A549 (cell line): Measurements from ENCODE around the gene PTPRN2.

Experiments used
- CHD4 ChIP-seq: fragments of 200-600 bp; sonication (generic); IDR thresholded peaks from 2 replicates; pipeline ENCODE4 v1.6.1; 2016; ENCODE audit warnings: antibody characterized with exemption, mild to moderate bottlenecking, borderline replicate concordance
- EP300 ChIP-seq, 2 experiments: fragments of >200 bp; sonication (Bioruptor Twin); formaldehyde crosslinking; IDR thresholded peaks; 2 replicates in 1 of 2; 3 replicates in 1 of 2; pipeline ENCODE4 v1.6.1; 2016 to 2017
- HES2 ChIP-seq: fragments of >200 bp; sonication (Bioruptor Twin); formaldehyde crosslinking; IDR thresholded peaks from 2 replicates; pipeline ENCODE4 v1.6.1; 2016
- HOXB13 ChIP-seq: fragments of 250-450 bp; sonication (Bioruptor Pico); IDR thresholded peaks from 2 replicates; pipeline ENCODE4 v1.5.0; 2020; ENCODE audit warnings: low read depth, mild to moderate bottlenecking, moderate library complexity
- NPAS2 ChIP-seq: fragments of 250-450 bp; sonication (Bioruptor Pico); IDR thresholded peaks from 2 replicates; pipeline ENCODE4 v1.8.0; 2022; ENCODE audit warnings: mild to moderate bottlenecking, moderate library complexity, borderline replicate concordance
- PHF8 ChIP-seq: fragments of 200-600 bp; sonication (generic); IDR thresholded peaks from 2 replicates; pipeline ENCODE4 v1.6.1; 2016; ENCODE audit warnings: low read depth, mild to moderate bottlenecking, antibody characterized with exemption, moderate library complexity, borderline replicate concordance
- POLR2A ChIP-seq: IDR thresholded peaks from 2 replicates; pipeline ENCODE4 v1.6.1; 2012; ENCODE audit warnings: mild to moderate bottlenecking, low read length
- RAD21 ChIP-seq, 2 experiments: fragments of >200 bp in 1 of 2; sonication (Bioruptor Twin) in 1 of 2; formaldehyde crosslinking in 1 of 2; IDR thresholded peaks in 1 of 2; conservative IDR thresholded peaks in 1 of 2; 2 replicates in 1 of 2; 3 replicates in 1 of 2; pipeline ENCODE4 v1.6.1; 2012 to 2018; ENCODE audit warnings: inconsistent platforms in 1 of 2
- SMC3 ChIP-seq: fragments of >200 bp; sonication (Bioruptor Twin); formaldehyde crosslinking; IDR thresholded peaks from 3 replicates; pipeline ENCODE4 v1.6.1; 2018; ENCODE audit warnings: inconsistent platforms
- TF ChIP-seq, protein P1 (sequence below): fragments of >200 bp; sonication (Bioruptor Twin); formaldehyde crosslinking; IDR thresholded peaks from 3 replicates; pipeline ENCODE4 v1.5.1; 2016

DNA sequence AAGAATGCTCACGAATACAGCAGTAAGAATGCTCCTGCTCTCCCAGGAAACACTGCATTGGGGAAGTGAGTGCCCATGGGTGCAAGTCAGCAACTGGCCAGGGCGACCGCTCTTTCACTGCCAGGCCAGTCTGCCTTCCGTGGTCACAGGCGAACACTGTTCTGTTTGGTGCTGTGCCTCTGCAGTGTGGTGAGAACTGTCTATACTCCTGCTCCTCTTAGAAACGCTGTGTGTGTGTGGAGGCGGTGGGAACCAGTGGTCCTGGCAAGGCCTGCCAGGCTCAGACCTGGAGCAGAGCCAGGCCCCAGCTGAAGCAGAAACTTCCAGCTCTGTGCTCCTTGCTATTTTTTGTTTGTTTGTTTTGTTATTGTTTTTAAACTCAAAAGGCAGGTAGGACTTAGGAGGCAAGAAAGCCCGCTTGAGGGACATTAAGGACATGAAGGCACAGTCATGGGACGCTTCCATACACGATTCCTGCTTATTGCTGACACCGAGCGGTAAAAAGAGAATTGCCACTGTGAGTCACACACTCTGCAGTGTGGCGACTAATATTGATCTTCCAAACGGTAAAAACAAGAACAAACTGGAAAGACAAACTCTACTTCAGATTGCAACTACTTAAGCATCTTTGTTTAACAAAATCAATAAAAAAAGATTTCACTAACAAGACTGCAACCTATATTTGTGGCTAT lies 820.0 kb downstream of the PTPRN2 start:
- TF ChIP-seq SMC3 (no peak), HES2 (no peak), PHF8 (no peak), NPAS2 (CRISPR knock-in tag) (no peak), RAD21 (conservative IDR thresholded peaks at IDR 0.05 in 1 of 2, IDR thresholded peaks at IDR 0.05 in 1 of 2) (no peak), EP300 (IDR thresholded peaks at IDR 0.05) (no peak), POLR2A (no peak), CHD4 (no peak), HOXB13 (no peak)
- TF ChIP-seq, protein P1, sequence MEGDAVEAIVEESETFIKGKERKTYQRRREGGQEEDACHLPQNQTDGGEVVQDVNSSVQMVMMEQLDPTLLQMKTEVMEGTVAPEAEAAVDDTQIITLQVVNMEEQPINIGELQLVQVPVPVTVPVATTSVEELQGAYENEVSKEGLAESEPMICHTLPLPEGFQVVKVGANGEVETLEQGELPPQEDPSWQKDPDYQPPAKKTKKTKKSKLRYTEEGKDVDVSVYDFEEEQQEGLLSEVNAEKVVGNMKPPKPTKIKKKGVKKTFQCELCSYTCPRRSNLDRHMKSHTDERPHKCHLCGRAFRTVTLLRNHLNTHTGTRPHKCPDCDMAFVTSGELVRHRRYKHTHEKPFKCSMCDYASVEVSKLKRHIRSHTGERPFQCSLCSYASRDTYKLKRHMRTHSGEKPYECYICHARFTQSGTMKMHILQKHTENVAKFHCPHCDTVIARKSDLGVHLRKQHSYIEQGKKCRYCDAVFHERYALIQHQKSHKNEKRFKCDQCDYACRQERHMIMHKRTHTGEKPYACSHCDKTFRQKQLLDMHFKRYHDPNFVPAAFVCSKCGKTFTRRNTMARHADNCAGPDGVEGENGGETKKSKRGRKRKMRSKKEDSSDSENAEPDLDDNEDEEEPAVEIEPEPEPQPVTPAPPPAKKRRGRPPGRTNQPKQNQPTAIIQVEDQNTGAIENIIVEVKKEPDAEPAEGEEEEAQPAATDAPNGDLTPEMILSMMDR = no peak
